ENCODE data around the gene ILK. TPM values are rescaled to one million over a fixed set of nuclear protein-coding genes. Genes with fewer than 3 reads are reported as not detected.

ILK gene
- total RNA-seq, 4 donors from 2014 or later, result 81.1 to 121 (median 97.3) TPM

GRCh38 chr11:6569706-6570105 is 33.9 kb upstream of the ILK start:
- no peak for DNase-seq
- no peaks in the 10 kb centered on the region for H3K9me3 ChIP-seq
- no peaks in the 10 kb centered on the region for H3K36me3 ChIP-seq
- TF ChIP-seq, protein P1, sequence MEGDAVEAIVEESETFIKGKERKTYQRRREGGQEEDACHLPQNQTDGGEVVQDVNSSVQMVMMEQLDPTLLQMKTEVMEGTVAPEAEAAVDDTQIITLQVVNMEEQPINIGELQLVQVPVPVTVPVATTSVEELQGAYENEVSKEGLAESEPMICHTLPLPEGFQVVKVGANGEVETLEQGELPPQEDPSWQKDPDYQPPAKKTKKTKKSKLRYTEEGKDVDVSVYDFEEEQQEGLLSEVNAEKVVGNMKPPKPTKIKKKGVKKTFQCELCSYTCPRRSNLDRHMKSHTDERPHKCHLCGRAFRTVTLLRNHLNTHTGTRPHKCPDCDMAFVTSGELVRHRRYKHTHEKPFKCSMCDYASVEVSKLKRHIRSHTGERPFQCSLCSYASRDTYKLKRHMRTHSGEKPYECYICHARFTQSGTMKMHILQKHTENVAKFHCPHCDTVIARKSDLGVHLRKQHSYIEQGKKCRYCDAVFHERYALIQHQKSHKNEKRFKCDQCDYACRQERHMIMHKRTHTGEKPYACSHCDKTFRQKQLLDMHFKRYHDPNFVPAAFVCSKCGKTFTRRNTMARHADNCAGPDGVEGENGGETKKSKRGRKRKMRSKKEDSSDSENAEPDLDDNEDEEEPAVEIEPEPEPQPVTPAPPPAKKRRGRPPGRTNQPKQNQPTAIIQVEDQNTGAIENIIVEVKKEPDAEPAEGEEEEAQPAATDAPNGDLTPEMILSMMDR (IDR thresholded peaks at IDR 0.05), result no peak
- TF ChIP-seq POLR2A (IDR thresholded peaks at IDR 0.05), result no peak
- H3K27me3 ChIP-seq, result no peaks in the 10 kb centered on the region
- H3K4me1 ChIP-seq, result no peaks in the 10 kb centered on the region
- no peak overlapping the region for H3K27ac ChIP-seq
- no peak overlapping the region for H3K4me3 ChIP-seq

GRCh38 chr11:6570691-6571427 is 32.7 kb upstream of the ILK start:
- no peak for DNase-seq
- Histone ChIP-seq H3K4me1 (no peaks in the 10 kb centered on the region), H3K27me3 (no peaks in the 10 kb centered on the region), H3K36me3 (no peaks in the 10 kb centered on the region), H3K4me3 (no peak overlapping the region), H3K9me3 (no peaks in the 10 kb centered on the region), H3K27ac (no peak overlapping the region)
- TF ChIP-seq, protein P1 (IDR thresholded peaks at IDR 0.05), result no peak
- no peak for TF ChIP-seq POLR2A (IDR thresholded peaks at IDR 0.05)

DNA sequence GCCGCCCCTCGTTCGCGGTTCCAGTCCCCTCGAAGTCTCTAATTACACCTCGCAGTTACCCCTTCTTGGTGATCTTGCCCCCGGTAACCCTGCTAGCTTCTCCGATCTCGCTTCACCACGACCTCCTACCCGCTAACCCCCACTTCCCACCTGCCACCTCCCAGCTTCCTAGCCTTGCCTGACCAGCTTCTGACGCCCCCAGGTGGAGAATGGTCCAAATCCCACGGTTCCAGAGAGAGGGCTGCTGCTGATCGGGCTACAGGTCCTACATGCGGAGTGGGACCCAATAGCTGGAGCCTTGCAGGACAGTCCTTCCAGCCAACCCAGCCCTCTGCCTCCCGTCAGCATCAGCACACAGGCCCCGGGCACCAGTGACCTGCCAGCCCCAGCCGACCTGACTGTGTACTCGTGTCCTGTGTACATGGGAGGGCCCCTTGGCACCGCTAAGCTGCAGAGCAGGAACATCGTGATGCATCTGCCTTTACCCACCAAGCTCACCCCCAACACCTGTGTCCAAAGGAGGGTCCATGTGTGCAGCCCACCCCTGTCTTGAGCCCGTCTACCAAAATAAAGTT is 32.1 kb upstream of the ILK start:
- no peak for DNase-seq
- Histone ChIP-seq H3K9me3 (no peaks in the 10 kb centered on the region), H3K4me3 (no peak overlapping the region), H3K4me1 (no peaks in the 10 kb centered on the region), H3K27ac (no peak overlapping the region), H3K36me3 (no peaks in the 10 kb centered on the region), H3K27me3 (no peaks in the 10 kb centered on the region)
- TF ChIP-seq, protein P1 (IDR thresholded peaks at IDR 0.05), result no peak
- TF ChIP-seq POLR2A (IDR thresholded peaks at IDR 0.05), result no peak

DNA sequence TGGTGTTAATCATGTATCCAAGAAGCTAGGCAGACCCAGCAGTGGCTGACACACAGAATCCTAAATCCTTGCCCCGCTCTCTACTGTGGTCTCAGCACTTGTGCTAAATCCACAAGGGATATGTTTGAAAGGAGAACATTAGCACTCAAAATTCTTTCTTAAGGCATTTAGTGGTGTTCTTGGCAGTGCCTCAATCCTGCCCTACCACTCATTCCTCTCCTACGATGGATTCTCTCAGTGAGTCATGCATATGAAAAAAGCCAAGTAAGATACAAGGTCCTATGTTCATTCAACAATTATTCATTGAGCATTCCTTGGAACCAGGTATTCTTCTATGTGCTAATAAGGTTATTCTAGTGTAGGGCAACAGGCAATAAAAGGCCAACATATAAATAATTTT is 31.4 kb upstream of the ILK start:
- H3K36me3 ChIP-seq, result no peaks in the 10 kb centered on the region
- H3K27ac ChIP-seq, result no peak overlapping the region
- no peak overlapping the region for H3K4me3 ChIP-seq
- no peaks in the 10 kb centered on the region for H3K9me3 ChIP-seq
- H3K4me1 ChIP-seq, result no peaks in the 10 kb centered on the region
- TF ChIP-seq, protein P1 (IDR thresholded peaks at IDR 0.05), result no peak
- TF ChIP-seq POLR2A (IDR thresholded peaks at IDR 0.05), result no peak
- no peak for DNase-seq
- no peaks in the 10 kb centered on the region for H3K27me3 ChIP-seq

DNA sequence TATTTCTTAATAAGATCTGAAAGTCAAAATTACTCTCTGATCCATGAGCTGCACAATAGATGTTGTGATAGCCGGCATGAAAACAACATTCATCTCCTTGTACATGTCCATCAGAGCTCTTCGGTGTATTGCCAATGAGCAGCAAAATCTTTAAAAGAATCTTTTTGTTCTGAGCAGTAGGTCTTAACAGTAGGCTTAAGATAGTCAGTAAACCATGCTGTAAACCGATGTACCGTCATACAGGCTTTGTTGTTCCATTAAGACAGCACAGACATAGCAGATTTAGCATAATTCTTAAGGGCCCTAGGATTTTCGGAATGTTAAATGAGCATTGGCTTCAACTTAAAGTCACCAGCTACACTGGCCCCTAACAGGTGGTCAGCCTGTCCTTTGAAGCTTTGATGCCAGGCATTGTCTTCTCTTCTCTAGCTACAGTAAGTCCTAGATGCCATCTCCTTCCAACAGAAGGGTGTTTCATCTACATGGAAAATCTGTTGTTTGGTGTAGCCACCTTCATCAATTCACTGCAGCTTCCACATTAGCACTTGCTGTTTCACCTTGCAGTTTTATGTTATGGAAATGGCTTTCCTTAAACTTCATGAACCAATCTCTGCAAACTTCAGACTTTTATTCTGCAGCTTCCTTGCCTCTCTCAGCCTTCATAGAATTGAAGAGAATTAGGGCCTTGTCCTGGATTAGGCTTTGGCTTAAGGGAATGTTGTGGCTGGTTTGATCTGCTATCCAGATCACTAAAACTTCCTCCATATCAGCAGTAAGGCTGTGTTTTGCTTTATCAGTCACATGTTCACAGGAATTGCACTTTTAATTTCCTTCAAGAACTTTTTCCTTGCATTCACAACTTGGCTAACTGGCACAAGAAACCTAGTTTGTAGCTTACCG is 28.5 kb upstream of the ILK start:
- DNase-seq, result no peak
- no peaks in the 10 kb centered on the region for H3K27me3 ChIP-seq
- H3K36me3 ChIP-seq, result no peaks in the 10 kb centered on the region
- no peak overlapping the region for H3K4me3 ChIP-seq
- no peaks in the 10 kb centered on the region for H3K4me1 ChIP-seq
- no peak overlapping the region for H3K27ac ChIP-seq
- no peak for TF ChIP-seq POLR2A (IDR thresholded peaks at IDR 0.05)
- TF ChIP-seq, protein P1 (IDR thresholded peaks at IDR 0.05), result no peak
- no peaks in the 10 kb centered on the region for H3K9me3 ChIP-seq

Measured in Peyer's patch (tissue), 4 donors.